ENCODE measurements around the gene CHMP5. TPM values are rescaled to one million over a fixed set of nuclear protein-coding genes. Genes with fewer than 3 reads are reported as not detected.

Gene CHMP5
- total RNA-seq, 1 donor from 2014 or later: 43.3 TPM

DNA sequence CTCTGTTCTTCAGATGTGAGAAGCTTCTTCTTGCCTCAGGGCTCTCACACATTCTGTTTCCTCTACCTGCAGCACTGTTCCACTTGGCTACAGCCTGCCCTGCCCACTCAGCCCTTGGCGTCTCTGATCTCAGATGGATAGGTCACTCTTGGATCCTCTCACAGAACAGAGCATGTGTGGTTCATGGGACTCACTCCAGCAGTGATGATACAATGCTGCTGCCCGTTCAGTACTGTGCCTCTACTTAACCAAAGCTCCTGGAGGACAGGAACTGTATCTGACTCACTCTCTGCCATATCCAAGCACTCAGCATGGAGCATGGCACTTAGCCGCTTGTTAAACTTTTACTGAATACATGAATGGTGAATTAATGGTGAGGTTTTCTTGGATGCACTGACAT is 28.3 kb upstream of the CHMP5 start:
- H3K27me3 Mint-ChIP-seq: peaks cover 18% of the 10 kb centered on the region
- H3K27ac Mint-ChIP-seq: no peak overlapping the region
- no peaks in the 10 kb centered on the region for H3K9me3 Mint-ChIP-seq (ENCODE audit: low read depth)
- H3K4me1 Mint-ChIP-seq (ENCODE audit: low read depth): peaks cover 3% of the 10 kb centered on the region
- no peaks in the 10 kb centered on the region for H3K36me3 Mint-ChIP-seq (ENCODE audit: insufficient read depth)
- TF ChIP-seq, protein P1, sequence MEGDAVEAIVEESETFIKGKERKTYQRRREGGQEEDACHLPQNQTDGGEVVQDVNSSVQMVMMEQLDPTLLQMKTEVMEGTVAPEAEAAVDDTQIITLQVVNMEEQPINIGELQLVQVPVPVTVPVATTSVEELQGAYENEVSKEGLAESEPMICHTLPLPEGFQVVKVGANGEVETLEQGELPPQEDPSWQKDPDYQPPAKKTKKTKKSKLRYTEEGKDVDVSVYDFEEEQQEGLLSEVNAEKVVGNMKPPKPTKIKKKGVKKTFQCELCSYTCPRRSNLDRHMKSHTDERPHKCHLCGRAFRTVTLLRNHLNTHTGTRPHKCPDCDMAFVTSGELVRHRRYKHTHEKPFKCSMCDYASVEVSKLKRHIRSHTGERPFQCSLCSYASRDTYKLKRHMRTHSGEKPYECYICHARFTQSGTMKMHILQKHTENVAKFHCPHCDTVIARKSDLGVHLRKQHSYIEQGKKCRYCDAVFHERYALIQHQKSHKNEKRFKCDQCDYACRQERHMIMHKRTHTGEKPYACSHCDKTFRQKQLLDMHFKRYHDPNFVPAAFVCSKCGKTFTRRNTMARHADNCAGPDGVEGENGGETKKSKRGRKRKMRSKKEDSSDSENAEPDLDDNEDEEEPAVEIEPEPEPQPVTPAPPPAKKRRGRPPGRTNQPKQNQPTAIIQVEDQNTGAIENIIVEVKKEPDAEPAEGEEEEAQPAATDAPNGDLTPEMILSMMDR (IDR thresholded peaks at IDR 0.05; ENCODE audit: unreplicated experiment): no peak
- no peak overlapping the region for H3K4me3 Mint-ChIP-seq (ENCODE audit: low read depth)
- no peak for DNase-seq (ENCODE audit: low spot score, unreplicated experiment)

DNA sequence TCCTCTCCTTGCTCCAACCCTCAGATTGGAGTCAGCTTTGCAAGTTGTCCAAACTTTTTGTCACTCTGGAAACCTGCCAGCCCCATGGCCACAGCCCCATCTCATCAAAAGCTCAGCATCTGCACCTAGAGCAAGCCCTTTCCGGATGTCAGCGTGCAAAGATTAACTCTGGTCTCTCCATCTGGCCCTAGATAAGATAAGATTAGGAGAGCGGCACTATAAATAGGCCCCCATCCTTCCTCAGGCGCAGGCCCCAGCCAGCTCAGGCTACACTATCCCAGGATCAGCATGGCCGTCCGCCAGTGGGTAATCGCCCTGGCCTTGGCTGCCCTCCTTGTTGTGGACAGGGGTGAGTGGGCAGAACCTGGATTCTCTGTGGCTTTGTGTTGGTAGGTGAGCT is 24.9 kb upstream of the CHMP5 start, which contains the start of gene SPINK4:
Gene SPINK4, plus strand, starts transcription at position 247 of the 400 bp plus-strand sequence. Its CDS starts 42 bp downstream, at position 289.
- Mint-ChIP-seq H3K27ac (no peak within 1 kb of the TSS), H3K27me3 (peaks cover 11% of the 10 kb centered on the region), H3K9me3 (ENCODE audit: low read depth) (no peaks in the 10 kb centered on the region), H3K4me1 (ENCODE audit: low read depth) (peaks cover 3% of the 10 kb centered on the region), H3K4me3 (ENCODE audit: low read depth) (no peak within 1 kb of the TSS), H3K36me3 (ENCODE audit: insufficient read depth) (no peaks in the 10 kb centered on the region)
- no peak for DNase-seq (ENCODE audit: low spot score, unreplicated experiment)
- TF ChIP-seq, protein P1 (IDR thresholded peaks at IDR 0.05; ENCODE audit: unreplicated experiment): no peak

DNA sequence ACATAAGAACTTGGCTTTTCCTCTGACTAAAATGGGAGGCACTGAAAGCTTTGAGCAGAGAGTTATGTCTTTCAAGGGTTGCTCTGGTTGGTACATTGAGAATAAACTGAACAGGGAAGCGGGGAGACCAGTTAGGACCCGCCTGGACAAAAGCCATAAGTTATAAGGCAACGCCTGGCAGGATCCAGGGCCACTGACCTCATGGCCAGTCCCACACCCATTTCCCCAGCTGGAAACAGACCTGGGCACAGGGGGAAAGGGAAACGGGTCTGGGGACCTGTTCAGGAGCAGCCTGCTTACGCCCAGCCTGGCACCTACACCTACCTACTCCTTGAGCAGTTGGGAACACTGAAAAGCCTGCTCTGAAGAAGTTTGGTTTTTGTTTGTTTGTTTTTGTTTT is 23.6 kb upstream of the CHMP5 start:
- DNase-seq (ENCODE audit: low spot score, unreplicated experiment): no peak
- Mint-ChIP-seq H3K36me3 (ENCODE audit: insufficient read depth) (no peaks in the 10 kb centered on the region), H3K4me3 (ENCODE audit: low read depth) (no peak overlapping the region), H3K4me1 (ENCODE audit: low read depth) (peaks cover 3% of the 10 kb centered on the region), H3K27me3 (peaks cover 4% of the 10 kb centered on the region), H3K9me3 (ENCODE audit: low read depth) (no peaks in the 10 kb centered on the region), H3K27ac (no peak overlapping the region)
- TF ChIP-seq, protein P1 (IDR thresholded peaks at IDR 0.05; ENCODE audit: unreplicated experiment): no peak

DNA sequence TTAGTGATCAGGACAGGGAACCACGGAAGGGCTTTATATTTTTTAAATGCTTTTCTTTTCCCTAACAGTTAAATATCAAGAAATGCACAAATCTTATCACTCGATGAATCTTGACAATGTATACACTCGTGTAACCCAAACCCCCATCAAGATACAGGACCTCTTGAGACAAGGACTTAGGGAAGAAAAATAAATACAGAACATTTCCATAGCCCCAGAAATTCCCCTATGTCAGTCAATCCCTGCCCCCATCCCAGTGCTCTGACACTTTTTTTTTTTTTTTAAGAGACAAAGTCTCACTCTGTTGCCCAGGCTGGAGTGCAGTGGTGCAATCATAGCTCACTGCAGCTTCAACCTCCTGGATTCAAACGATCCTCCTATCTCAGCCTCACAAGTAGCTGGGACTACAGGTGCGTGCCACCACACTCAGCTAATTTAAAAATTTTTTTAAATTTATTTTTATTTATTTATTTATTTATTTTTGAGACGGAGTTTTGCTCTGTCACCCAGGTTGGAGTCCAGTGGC is 22.2 kb upstream of the CHMP5 start:
- Mint-ChIP-seq H3K4me3 (ENCODE audit: low read depth) (no peak overlapping the region), H3K4me1 (ENCODE audit: low read depth) (peaks cover 3% of the 10 kb centered on the region), H3K27ac (no peak overlapping the region), H3K9me3 (ENCODE audit: low read depth) (no peaks in the 10 kb centered on the region), H3K27me3 (no peaks in the 10 kb centered on the region), H3K36me3 (ENCODE audit: insufficient read depth) (no peaks in the 10 kb centered on the region)
- TF ChIP-seq, protein P1 (IDR thresholded peaks at IDR 0.05; ENCODE audit: unreplicated experiment): no peak
- DNase-seq (ENCODE audit: low spot score, unreplicated experiment): no peak

DNA sequence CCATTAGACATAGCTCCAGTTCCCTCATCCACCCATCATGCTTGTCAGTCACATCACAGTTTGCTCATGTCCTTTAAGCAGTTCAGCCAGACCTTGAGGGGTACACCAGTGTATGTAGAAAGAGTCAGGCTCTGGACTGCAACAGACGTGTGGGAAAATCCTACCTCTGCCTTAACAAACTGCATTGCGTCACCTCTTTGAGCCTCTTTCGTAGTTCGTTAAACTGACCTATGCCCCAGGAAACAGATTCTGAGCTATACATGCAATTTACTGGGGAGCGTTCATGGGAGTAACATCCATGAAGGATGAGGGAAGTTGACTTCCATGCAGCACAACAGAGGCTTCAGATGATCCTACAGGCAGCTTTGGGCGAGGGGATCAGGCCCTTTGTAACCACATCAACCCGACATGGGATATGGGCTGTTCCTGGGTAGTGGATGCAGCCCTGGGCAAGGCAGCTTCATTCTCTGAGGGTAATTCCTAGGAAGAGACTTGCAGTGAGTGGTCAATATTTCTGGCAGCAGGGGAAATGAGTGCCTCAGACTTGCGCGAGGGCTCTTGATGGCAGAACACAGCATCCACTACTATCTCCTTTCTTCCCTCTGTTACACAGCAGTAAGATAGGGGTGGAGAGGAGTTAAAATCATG is 20.6 kb upstream of the CHMP5 start:
- DNase-seq (ENCODE audit: low spot score, unreplicated experiment): no peak
- Mint-ChIP-seq H3K9me3 (ENCODE audit: low read depth) (no peaks in the 10 kb centered on the region), H3K27me3 (no peaks in the 10 kb centered on the region), H3K4me1 (ENCODE audit: low read depth) (peaks cover 3% of the 10 kb centered on the region), H3K4me3 (ENCODE audit: low read depth) (no peak overlapping the region), H3K36me3 (ENCODE audit: insufficient read depth) (no peaks in the 10 kb centered on the region), H3K27ac (no peak overlapping the region)
- TF ChIP-seq, protein P1 (IDR thresholded peaks at IDR 0.05; ENCODE audit: unreplicated experiment): no peak
